ENCODE results near the gene USP40.
"Not testable (repeated sequence)": the region's sequence is repeated elsewhere in the genome, so short reads cannot be mapped to it uniquely, and the experiment has no call there.

The USP40 gene, protein sequence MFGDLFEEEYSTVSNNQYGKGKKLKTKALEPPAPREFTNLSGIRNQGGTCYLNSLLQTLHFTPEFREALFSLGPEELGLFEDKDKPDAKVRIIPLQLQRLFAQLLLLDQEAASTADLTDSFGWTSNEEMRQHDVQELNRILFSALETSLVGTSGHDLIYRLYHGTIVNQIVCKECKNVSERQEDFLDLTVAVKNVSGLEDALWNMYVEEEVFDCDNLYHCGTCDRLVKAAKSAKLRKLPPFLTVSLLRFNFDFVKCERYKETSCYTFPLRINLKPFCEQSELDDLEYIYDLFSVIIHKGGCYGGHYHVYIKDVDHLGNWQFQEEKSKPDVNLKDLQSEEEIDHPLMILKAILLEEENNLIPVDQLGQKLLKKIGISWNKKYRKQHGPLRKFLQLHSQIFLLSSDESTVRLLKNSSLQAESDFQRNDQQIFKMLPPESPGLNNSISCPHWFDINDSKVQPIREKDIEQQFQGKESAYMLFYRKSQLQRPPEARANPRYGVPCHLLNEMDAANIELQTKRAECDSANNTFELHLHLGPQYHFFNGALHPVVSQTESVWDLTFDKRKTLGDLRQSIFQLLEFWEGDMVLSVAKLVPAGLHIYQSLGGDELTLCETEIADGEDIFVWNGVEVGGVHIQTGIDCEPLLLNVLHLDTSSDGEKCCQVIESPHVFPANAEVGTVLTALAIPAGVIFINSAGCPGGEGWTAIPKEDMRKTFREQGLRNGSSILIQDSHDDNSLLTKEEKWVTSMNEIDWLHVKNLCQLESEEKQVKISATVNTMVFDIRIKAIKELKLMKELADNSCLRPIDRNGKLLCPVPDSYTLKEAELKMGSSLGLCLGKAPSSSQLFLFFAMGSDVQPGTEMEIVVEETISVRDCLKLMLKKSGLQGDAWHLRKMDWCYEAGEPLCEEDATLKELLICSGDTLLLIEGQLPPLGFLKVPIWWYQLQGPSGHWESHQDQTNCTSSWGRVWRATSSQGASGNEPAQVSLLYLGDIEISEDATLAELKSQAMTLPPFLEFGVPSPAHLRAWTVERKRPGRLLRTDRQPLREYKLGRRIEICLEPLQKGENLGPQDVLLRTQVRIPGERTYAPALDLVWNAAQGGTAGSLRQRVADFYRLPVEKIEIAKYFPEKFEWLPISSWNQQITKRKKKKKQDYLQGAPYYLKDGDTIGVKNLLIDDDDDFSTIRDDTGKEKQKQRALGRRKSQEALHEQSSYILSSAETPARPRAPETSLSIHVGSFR

DNA sequence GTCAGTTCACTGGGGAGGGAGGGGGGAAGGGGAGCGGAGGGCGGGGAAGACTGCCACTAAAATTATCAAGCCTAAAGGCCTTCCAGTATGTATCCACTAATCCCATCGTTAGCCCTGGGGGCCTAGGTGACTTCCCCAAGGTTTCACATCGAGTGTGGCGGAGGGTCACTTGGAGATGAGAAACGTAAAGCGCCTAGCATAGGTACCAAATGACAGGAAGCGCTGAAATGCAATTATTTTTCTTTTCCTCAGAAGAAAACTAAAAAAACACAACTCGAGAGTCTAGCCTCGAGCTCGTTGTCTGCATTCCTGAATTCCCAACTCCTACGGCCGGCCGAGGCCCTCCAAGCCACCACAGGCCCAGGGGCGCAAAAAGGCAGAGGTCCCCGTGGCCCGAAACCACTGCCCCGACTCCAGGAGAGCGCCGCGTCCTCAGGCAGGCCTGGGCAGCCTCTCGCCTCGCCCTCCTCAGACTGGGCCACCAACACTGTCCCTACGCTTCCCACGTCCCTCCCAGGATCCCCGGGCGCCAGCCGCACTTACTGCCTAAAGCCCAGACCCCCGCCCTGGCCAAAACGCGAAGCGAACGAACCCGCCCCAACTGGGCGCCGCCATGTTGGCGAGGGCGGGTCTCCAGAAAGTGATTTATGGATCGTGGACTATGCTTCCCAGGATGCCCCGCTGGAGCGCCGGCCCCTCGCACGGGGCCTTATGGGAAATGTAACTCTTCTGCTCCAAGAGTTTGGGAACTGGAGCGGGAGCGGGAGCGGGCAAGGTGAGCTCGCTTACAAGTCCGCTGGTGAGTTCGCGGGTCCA is at the start of gene USP40:
USP40 (minus strand) TSS at position 642 of the 816 bp plus-strand sequence. CDS start 1,228 bp downstream, outside the sequence.
- peak; percentile 15 to 38 for DNase-seq (ENCODE audit: low read depth in 2 of 2)

DNA sequence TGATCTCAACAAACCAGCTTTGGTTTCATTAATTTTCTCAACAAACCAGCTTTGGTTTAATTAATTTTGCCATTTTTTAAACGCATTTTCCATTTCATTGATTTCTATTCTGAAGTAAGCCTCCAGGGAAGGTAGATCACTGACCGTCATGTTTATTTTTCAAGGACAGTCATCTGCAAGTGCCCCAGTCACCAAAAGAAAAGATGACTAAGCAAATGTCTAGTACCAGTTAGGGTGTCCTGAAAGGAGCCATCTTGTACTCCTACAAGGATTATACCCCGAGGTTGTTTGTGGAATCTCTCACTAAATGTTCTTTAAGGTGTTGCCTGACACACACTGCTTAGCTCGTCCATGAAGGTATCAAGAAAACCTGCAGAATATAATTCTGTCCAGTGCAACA is 44.7 kb upstream of the USP40 start:
- no peak for DNase-seq (ENCODE audit: low read depth in 2 of 2)

DNA sequence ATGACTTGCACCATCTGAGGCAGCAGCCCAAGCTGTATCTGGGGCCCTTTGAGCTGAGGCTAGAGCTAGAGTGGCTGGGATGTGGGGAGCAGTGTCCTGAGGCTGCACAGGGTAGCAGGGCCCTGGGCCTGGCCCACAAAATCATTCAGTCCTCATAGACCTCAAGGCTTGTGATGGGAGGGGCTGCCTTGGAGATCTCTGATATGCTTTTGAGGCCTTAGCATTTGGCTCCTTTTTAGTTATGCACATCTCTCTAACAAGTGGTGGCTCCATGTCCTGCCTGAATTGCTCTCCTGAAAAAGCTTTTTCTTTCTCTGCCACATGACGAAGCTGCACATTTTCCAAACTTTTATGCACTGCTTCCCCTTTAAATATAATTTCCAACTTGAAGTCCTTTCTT is 39.1 kb upstream of the USP40 start:
- DNase-seq (ENCODE audit: low read depth in 2 of 2) = no peak

DNA sequence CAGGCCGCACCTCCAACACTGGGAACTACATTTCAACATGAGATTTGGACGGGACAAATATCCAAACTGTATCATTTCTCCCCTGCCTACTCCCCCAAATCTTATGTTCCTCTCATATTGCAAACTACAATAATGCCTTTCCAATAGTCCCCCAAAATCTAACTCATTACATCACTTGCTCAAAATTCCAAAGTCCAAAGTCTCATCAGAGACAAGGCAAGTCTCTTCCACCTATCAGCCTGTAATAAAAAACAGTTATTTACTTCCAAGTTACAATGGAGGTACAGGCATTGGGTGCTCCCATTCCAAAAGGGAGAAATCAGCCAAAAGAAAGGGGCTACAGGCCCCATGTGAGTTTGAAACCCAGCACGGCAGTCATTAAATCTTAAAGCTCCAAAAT is 38.2 kb upstream of the USP40 start:
- no peak for DNase-seq (ENCODE audit: low read depth in 2 of 2)

DNA sequence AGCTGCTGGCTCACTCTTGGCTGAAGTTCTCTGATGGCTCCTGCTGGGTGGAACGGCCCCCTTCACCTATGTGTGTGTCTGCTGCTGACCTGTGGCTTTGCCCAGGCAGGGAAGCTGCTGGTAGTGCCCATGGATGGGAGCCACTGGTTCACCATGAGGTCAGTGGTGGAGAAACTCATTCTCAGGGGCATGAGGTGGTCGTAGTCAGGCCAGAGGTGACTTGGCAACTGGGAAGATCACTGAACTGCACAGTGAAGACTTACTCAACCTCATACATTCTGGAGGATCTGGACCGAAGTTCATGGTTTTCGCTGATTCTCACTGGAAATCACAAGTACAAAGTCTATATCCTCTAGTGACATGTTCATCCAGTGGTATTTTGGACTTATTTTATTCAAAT is 36.9 kb upstream of the USP40 start:
- no peak for DNase-seq (ENCODE audit: low read depth in 2 of 2)

DNA sequence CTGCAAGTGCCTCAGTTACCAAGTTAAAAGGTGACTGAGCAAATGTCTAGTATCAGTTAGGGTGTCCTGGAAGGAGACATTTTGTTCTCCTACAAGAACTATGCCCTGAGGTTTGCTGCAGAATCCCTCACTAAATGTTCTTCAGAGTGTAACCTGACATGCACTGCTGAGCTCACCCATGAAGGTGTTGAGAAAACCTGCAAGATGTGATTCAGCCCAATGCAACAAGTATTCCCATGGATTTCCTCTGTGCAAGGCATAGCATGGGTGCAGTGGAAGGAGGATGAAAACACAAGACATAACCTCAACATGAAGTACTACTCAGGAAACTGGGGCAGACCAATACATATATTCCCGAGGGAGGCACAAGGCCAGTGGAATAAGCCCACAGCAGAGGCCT is 35.5 kb upstream of the USP40 start:
- no peak for DNase-seq (ENCODE audit: low read depth in 2 of 2)

DNA sequence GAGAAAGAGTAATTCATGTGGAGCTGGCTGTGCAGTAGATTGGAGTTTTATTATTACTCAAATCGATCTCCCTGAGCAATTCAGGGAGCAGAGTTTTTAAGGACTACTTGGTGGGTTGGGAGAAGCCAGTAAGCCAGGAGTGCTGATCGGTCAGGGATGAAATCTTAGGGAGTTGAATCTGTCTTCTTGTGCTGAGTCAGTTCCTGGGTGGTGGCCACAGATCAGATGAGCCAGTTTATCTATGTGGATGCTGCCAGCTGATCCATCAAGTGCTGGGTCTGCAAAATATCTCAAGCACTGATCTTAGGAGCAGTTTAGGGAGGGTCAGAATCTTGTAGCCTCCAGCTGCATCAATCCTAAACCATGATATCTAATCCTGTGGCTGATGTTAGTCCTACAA is 33.8 kb upstream of the USP40 start:
- no peak for DNase-seq (ENCODE audit: low read depth in 2 of 2)

DNA sequence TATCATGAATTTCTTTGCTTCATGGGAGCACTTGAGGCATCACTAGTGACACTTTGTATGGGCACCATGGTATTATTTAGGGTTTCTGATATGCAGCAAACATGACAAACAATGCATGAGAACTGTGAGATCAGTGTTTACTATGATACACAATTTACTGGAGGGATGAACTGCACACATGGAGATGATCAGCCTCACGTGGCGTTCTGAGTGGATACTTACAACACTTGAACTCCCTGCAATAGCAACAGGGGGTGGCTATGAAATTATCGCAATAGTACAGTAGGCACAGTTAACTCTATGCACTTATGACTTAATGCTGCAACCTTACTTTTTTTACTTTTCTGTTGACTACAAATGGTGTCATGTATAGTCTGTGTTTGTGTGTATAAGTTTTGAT is 32.4 kb upstream of the USP40 start:
- DNase-seq (ENCODE audit: low read depth in 2 of 2) = no peak

DNA sequence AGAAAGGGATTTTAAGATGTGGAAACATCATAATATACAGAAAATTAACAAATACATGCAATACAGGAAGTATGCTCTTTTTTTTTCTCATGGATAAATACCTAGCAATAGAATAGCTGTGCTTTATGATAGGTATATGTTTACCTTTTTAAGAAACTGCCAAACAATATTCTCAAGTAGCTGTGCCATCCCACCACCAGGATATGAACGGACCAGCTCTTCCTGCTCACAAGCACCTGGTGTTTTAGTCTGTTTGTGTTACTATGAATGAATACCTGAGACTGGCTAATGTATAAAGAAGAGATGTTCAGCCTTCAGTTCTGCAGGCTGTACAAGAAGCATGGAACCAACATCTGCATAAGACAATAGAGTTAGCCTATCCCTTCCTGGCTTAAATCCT is 30.9 kb upstream of the USP40 start:
- no peak for DNase-seq (ENCODE audit: low read depth in 2 of 2)

DNA sequence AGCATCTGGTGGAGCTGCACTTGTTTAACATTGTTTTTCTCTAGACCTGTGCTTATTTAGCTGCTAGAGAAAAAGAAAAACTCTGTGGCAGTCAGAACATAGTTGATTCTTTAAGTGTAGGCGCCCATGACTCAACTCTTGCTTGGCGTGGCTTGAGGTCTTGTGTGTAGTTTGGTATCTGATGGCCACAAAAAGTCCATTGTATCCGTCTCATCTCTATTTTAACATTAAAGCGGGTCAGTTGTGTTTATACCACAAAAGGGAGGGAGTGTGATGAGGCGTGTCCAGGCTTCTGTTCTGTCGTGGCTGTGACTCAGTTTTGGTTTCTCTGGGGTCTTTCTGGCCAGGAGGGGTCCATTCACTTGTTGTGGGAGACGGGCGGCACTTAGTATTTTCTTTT is 26.6 kb upstream of the USP40 start:
- no peak for DNase-seq (ENCODE audit: low read depth in 2 of 2)

DNA sequence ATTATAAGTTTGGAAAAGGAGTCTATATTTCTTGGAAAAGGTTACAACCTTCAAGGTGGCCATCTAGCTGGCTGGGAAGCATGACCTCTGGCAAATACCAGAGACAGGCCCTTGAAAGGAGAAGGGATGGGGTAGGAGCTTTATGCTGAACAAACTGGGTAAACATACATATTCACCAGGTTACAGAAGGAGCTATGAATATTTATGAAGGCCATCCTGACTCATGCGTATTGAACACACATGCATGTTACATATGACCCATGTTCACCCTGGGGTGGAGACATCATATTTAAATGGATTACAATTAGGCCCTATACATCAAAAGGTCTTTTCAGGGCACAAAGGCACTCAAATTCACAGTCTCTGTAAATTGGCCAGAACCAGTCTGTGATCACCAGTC is 26.1 kb upstream of the USP40 start:
- not testable (repeated sequence) for DNase-seq (ENCODE audit: low read depth in 2 of 2)

DNA sequence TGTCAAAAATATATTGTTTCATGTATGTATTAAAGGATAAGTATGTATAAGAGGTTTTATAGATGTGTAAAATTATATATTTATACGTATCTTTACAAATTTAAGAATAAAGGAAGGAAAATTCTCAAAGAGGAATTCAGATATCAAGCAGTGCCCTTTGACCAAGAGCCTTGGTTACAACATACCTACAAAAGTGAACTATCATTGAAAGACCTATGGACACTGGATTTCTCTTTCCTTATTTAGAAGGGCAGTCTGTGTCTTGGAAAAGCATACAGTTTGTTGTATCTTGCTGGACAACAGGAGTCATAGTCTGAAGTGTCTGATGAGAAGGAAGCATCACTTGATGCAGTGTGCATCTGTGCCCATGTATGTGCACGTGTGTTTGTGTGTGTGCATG is 21.8 kb upstream of the USP40 start:
- DNase-seq (ENCODE audit: low read depth in 2 of 2) = no peak

DNA sequence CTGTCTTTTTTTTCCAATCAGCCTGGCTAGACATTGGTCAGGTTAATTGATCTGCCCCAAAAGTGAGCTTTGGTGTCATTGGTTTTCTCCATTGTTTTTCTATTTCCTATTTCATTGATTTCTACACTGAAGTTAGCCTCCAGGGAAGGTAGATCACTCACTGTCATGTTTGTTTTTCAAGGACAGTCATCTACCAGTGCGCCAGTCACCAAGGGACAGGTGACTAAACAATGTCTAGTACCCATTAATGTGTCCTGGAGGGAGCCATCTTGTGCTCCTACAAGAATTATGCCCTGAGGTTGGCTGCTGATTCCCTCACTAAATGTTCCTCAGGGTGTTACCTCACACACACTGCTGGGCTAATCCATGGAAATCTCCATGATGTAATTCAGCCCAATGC is 17.6 kb upstream of the USP40 start:
- no peak for DNase-seq (ENCODE audit: low read depth in 2 of 2)

DNA sequence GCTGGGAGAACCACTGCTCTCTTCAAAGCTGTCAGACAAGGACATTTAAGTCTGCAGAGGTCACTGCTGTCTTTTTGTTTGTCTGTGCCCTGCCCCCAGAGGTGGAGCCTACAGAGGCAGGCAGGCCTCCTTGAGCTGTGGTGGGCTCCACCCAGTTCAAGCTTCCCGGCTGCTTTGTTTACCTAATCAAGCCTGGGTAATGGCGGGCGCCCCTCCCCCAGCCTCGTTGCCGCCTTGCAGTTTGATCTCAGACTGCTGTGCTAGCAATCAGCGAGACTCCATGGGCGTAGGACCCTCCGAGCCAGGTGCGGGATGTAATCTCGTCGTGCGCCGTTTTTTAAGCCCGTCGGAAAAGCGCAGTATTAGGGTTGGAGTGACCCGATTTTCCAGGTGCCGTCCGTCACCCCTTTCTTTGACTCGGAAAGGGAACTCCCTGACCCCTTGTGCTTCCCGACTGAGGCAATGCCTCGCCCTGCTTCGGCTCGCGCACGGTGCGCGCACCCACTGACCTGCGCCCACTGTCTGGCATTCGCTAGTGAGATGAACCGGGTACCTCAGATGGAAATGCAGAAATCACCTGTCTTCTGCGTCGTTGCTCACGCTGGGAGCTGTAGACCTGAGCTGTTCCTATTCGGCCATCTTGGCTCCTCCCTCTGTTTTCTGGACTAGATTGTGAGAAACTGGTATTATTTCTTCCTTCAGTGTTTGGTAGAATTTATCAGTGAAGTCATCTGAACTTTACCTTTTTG is 16.8 kb upstream of the USP40 start:
- DNase-seq (ENCODE audit: low read depth in 2 of 2) = not testable (repeated sequence)

DNA sequence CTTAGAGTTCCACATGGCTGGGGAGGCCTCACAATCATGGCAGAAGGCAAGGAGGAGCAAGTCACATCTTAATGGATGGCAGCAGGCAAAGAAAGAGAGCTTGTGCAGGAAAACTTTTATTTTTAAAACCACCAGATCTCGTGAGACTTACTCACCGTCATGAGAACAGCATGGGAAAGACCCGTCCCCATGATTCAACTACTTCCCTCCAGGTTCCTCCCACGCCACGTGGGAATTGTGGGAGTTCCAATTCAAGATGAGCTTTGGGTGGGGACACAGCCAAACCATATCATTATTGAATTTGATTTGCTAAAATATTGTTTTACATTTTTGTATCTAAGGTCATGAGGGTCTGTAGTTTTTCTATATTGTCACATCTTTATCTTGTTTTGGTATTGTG is 10.8 kb upstream of the USP40 start:
- not testable (repeated sequence) for DNase-seq (ENCODE audit: low read depth in 2 of 2)

DNA sequence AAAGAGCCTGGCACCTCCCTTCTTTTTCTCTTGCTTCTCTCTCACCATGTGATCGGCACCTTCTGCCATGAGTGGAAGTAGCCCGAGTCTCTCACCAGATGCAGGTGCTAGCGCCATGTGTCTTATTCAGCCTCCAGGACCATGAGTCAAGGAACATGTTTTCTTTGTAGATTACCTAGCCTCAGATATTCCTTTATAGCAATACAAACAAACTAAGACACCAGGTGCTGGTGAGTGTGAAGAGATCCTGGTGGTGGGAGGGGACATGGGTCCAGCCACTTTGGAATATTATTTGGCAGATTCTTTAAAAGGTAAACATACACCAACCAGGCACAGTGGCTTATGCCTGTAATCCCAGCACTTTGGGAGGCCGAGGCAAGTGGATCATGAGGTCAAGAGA is 5.9 kb upstream of the USP40 start:
- DNase-seq (ENCODE audit: low read depth in 2 of 2) = no peak

DNA sequence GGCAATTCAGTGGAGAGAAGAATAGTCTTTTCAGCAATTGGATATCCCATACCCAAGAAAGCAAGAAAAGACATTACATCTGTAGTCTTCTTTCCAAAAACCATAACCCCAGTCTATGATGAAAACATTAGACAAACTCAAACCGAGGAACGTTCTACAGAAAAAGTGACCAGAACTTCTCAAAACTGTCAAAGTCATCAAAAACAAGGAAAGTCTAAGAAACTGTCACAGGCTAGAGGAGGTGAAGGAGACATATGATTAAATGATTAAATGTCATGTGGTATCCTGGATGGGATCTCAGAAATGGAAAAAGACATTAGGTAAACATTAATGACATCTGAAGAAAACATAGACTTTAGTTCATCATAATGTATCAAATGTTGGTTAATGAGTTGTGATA is 4.9 kb upstream of the USP40 start:
- DNase-seq (ENCODE audit: low read depth in 2 of 2) = no peak

DNA sequence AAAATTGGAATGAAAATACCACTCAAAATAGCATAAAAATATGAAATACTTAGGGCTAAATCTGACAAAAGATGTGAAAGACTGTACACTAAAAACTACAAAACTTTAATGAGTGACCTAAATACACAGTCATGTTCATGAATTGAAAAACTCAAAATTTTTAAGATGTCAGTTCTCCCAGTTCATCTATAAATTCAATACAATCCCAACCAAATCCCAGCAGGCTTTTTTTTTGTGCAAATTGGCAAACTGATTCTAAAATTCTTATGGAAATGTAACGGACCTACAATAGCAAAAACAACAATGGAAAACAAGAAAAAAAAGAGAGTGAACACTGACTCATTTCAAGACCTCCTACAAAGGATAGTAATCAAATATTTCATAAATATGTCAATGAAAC is 4.4 kb upstream of the USP40 start:
- DNase-seq (ENCODE audit: low read depth in 2 of 2) = no peak

DNA sequence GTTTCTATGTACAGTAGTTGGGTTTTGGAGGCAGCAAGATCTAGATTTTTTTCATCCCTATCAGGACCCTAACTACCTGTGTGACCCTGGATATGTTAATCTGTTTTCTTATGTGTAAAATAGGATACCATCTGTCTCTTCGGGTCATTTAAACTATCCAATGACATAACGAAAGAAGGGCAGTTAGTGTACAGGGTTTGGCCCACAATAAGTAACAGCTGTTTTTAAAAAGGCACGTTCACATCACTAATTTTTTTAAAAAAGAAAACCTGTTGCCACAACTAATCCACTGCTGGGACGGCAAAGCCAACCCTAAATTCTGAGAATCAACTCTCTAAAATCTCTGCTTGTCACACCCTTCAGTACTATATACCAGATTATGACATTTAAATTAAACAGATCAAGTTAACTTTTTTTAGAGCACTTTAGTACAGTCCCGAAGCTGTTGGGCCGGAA is 869 bp downstream of the USP40 start:
- no peak for DNase-seq (ENCODE audit: low read depth in 2 of 2)

DNA sequence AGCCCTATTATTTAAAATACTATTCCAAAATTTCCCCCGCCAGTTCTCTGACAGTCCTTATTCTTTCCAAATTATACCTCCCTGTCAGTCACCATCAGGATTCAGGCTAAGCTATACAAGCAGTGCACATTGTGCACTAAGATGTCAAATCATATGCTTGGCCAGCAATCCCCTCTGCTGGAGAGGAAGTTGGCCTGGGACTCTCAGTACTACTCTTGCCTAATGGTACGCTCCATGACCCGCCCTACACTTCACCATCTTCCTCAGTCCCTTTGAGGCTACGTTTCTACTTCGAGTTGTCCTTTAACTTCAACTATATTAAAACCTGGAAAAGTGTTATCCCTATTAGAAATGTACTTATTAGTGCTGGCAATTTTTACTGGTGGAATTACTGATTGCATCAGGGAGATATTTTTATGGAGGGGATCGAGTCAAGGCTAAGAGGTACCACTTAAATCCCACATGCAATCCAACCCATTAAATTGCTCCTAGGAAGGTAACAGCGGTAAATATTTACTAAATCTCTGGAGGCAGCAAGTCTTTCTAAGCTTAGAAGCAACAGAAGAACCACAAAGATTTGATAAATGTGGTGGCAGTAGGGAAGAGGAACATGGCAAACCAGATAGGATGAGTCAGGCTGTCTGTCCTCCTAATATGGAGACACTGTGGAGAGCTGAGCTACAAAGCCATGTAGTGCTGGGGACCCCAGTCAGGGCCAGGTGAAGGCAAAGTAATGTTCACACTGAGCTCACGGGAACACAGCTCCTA is 2.7 kb downstream of the USP40 start:
- no peak for DNase-seq (ENCODE audit: low read depth in 2 of 2)

All from stimulated activated CD8-positive, alpha-beta memory T cell treated with anti-CD3 and anti-CD28 coated beads, Interleukin-15, amount 100 ng/mL, for 48 hours (primary cell).